Peyer's patch (tissue), 4 donors: ENCODE measurements around the gene SUN3.

Source experiments
- CTCF ChIP-seq, 6 experiments: fragments of 450-650 bp in 4 of 6; fragments of 200-600 bp in 2 of 6; sonication (generic) in 1 of 6; IDR thresholded peaks; one replicate each; pipeline ENCODE4 v1.5.1; 2017 to 2019; ENCODE audit warnings: antibody characterized with exemption in 6 of 6, mild to moderate bottlenecking in 3 of 6, moderate library complexity in 1 of 6
- POLR2A ChIP-seq, 2 donors: fragments of 450-650 bp; IDR thresholded peaks; one replicate each; pipeline ENCODE4 v1.5.1; 2017; ENCODE audit warnings: antibody characterized with exemption in 2 of 2, mild to moderate bottlenecking in 2 of 2, moderate library complexity in 2 of 2

- TF ChIP-seq POLR2A (IDR thresholded peaks at IDR 0.05): no peak
- no peak for TF ChIP-seq CTCF (IDR thresholded peaks at IDR 0.05)
Measured at GRCh38 chr7:47992446-47992845, 36.5 kb downstream of the SUN3 start.
